B cell (primary cell): Measurements from ENCODE around the gene EMC6. TPM values are rescaled to one million over a fixed set of nuclear protein-coding genes. Genes with fewer than 3 reads are reported as not detected.

Source experiments
- ATAC-seq: fragments of 200-7000 bp; cut with Tn5 transposase; one replicate; pipeline ENCODE4 v1.10.0; 2021; ENCODE audit warnings: low read depth, mild to moderate bottlenecking, moderate number of reproducible peaks, moderate library complexity
- CTCF ChIA-PET: fragments of 350-600 bp; sonication (Branson Sonifier 250); formaldehyde crosslinking; loops from one replicate; lab custom pipeline; 2021; ENCODE audit warnings: antibody characterized with exemption, inconsistent platforms; lab: Charles Lee
- POLR2A ChIA-PET: fragments of 350-600 bp; sonication (Branson Sonifier 250); formaldehyde crosslinking; loops from one replicate; lab custom pipeline; 2021; ENCODE audit warnings: antibody characterized with exemption; lab: Charles Lee
- DNase-seq: peaks from one replicate; pipeline ENCODE4 v3.0.0; 2013
- H2AFZ ChIP-seq: 2 replicates; pipeline ENCODE4 v1.6.1; 2012; ENCODE audit warnings: mild to moderate bottlenecking, low read depth, low read length; ENCODE audit not compliant: insufficient read depth, poor library complexity, severe bottlenecking
- H3K27ac ChIP-seq, 2 donors: 1 replicate in 1 of 2; 2 replicates in 1 of 2; pipeline ENCODE4 v1.5.1; 2012 to 2013; ENCODE audit warnings: low read length in 2 of 2, mild to moderate bottlenecking in 2 of 2, moderate library complexity in 1 of 2
- H3K27me3 ChIP-seq, 4 experiments: fragments of 200-600 bp in 1 of 4; sonication (generic) in 1 of 4; replicated peaks in 1 of 4; 1 replicate in 2 of 4; 2 replicates in 2 of 4; pipeline versions ENCODE4 v1.6.1 to v1.7.0; 2013 to 2016; ENCODE audit warnings: low read length in 3 of 4, mild to moderate bottlenecking in 2 of 4, mixed read lengths in 1 of 4, moderate library complexity in 1 of 4; ENCODE audit not compliant: insufficient read depth in 4 of 4, control insufficient read depth in 3 of 4; ENCODE audit errors: control extremely low read depth in 1 of 4
- H3K36me3 ChIP-seq, 2 experiments: replicated peaks in 1 of 2; 1 replicate in 1 of 2; 2 replicates in 1 of 2; pipeline versions ENCODE4 v1.6.1 to v1.7.1; 2013; ENCODE audit warnings: low read length in 1 of 2; ENCODE audit not compliant: insufficient read depth in 2 of 2, control insufficient read depth in 1 of 2; ENCODE audit errors: control extremely low read depth in 1 of 2, extremely low read depth in 1 of 2
- H3K4me1 ChIP-seq, 2 donors: fragments of 200-600 bp in 1 of 2; sonication (generic) in 1 of 2; 1 replicate in 1 of 2; 2 replicates in 1 of 2; pipeline versions ENCODE4 v1.5.1 to v1.6.1; 2013 to 2017; ENCODE audit warnings: low read length in 2 of 2; ENCODE audit not compliant: control insufficient read depth in 2 of 2, insufficient read depth in 2 of 2
- H3K4me2 ChIP-seq: replicated peaks from 2 replicates; pipeline ENCODE3; 2012; ENCODE audit warnings: mild to moderate bottlenecking, low read depth, low read length; ENCODE audit not compliant: poor library complexity, severe bottlenecking
- H3K4me3 ChIP-seq, 5 experiments: fragments of 200-600 bp in 1 of 5; sonication (generic) in 1 of 5; 1 replicate in 3 of 5; 2 replicates in 2 of 5; pipeline versions ENCODE4 v1.5.1 to v1.7.0; 2011 to 2016; ENCODE audit warnings: low read length in 4 of 5, mild to moderate bottlenecking in 4 of 5, low read depth in 2 of 5, control low read depth in 1 of 5, moderate library complexity in 1 of 5; ENCODE audit not compliant: insufficient read depth in 1 of 5; ENCODE audit errors: control extremely low read depth in 1 of 5, extremely low read depth in 1 of 5
- H3K79me2 ChIP-seq: fragments of 200-600 bp; sonication (generic); one replicate; pipeline ENCODE4 v1.6.0; 2016; ENCODE audit warnings: low read length; ENCODE audit not compliant: control insufficient read depth, insufficient read depth
- H3K9ac ChIP-seq: fragments of 200-600 bp; sonication (generic); 2 replicates; pipeline ENCODE4 v1.6.1; 2017; ENCODE audit warnings: mild to moderate bottlenecking, low read length, moderate library complexity
- H3K9me3 ChIP-seq, 3 donors: one replicate each; pipeline versions ENCODE4 v1.6.1 to v1.7.1; 2013; ENCODE audit warnings: low read length in 2 of 3; ENCODE audit not compliant: control insufficient read depth in 2 of 3, insufficient read depth in 1 of 3; ENCODE audit errors: control extremely low read depth in 1 of 3
- H4K20me1 ChIP-seq: 2 replicates; pipeline ENCODE4 v1.6.0; 2012; ENCODE audit warnings: mild to moderate bottlenecking, low read length; ENCODE audit not compliant: insufficient read depth, control insufficient read depth, poor library complexity, severe bottlenecking
- H3K27ac Mint-ChIP-seq: one replicate; pipeline ENCODE4 v1.8.0; 2021; ENCODE audit warnings: mixed read lengths
- H3K27me3 Mint-ChIP-seq: one replicate; pipeline ENCODE4 v1.8.0; 2021; ENCODE audit warnings: mixed read lengths
- H3K4me1 Mint-ChIP-seq: one replicate; pipeline ENCODE4 v1.8.0; 2021; ENCODE audit warnings: mixed read lengths
- H3K4me3 Mint-ChIP-seq: one replicate; pipeline ENCODE4 v1.8.0; 2021; ENCODE audit warnings: mixed read lengths
- H3K9me3 Mint-ChIP-seq: one replicate; pipeline ENCODE4 v1.8.0; 2022; ENCODE audit warnings: mixed read lengths; ENCODE audit not compliant: insufficient read depth
- CTCF ChIP-seq: fragments of 200-600 bp; IDR thresholded peaks from one replicate; pipeline ENCODE4 v1.8.0; 2022; ENCODE audit warnings: antibody characterized with exemption, mild to moderate bottlenecking
- EZH2 ChIP-seq: IDR thresholded peaks from 2 replicates; pipeline ENCODE4 v1.6.1; 2012; ENCODE audit warnings: borderline replicate concordance, low read depth, mild to moderate bottlenecking, moderate library complexity, low read length; ENCODE audit not compliant: insufficient read depth, poor library complexity, severe bottlenecking
- WGBS: methylation state at CpG from one replicate; pipeline ENCODE4 v1.1.5; 2013; ENCODE audit warnings: missing lambda C conversion rate; ENCODE audit not compliant: insufficient coverage; 5-methylcytosine and 5-hydroxymethylcytosine counted together
- intact Hi-C: fragments of 100-400 bp; cut with micrococcal nuclease; formaldehyde crosslinking; loops from one replicate; pipeline ENCODE4 v1.10.0; 2022
- polyA plus RNA-seq: library from polyadenylated mRNA; depleted of rRNA; stranded (reverse); fragments of >200 nt; gene quantifications from 2 replicates; pipeline ENCODE4 v1.2.3, GENCODE V29; 2012
- total RNA-seq, 2 donors: library from RNA; stranded (reverse); fragments of 120-200 nt in 1 of 2; gene quantifications; 1 replicate in 1 of 2; 2 replicates in 1 of 2; pipeline versions ENCODE4 v1.2.3 to v1.2.4, GENCODE V29; 2013 to 2022

Gene EMC6
- total and polyA plus RNA-seq, 2 donors (not counting 1 experiment from before 2014, with no cell fraction given): 21.1 to 23.4 TPM

- Histone ChIP-seq H3K27ac (peak overlapping the region in 1 of 2 donors; percentile 41), H3K9me3 (no peaks in the 10 kb centered on the region), H3K79me2 (peaks cover 11% of the 10 kb centered on the region), H2AFZ (no peak overlapping the region), H4K20me1 (peaks cover 36% of the 10 kb centered on the region), H3K4me2 (no peak overlapping the region), H3K27me3 (no peaks in the 10 kb centered on the region), H3K36me3 (peaks cover 0 to 14% of the 10 kb centered on the region in 2 experiments), H3K9ac (no peak overlapping the region), H3K4me1 (peaks cover 10 to 16% of the 10 kb centered on the region in 2 donors), H3K4me3 (no peak overlapping the region)
- no CpG with 5 or more reads among the region's 4 CpGs for WGBS
- H3K9me3 Mint-ChIP-seq: no peaks in the 10 kb centered on the region
- intact Hi-C loops: no loop called here
- H3K27me3 Mint-ChIP-seq: no peaks in the 10 kb centered on the region
- ChIA-PET POLR2A (no interaction called here), CTCF (interaction anchor here (0.6 to 0.8 kb wide), 2 partner anchors 31 to 60 kb away, joined by 3 to 5 read pairs; no protein-coding TSS in a partner anchor)
- H3K4me3 Mint-ChIP-seq: no peak overlapping the region
- DNase-seq: no peak
- peaks cover 24% of the 10 kb centered on the region for H3K4me1 Mint-ChIP-seq
- ATAC-seq: no peak
- TF ChIP-seq EZH2 (no peak), CTCF (no peak)
- H3K27ac Mint-ChIP-seq: peak overlapping the region; percentile 20
These were observed 4.0 kb downstream of the EMC6 start for GRCh38 chr17:3672571-3672970.

- Mint-ChIP-seq H3K4me1 (peaks cover 14% of the 10 kb centered on the region), H3K4me3 (no peak overlapping the region), H3K27me3 (no peaks in the 10 kb centered on the region), H3K27ac (peak overlapping the region; percentile 56), H3K9me3 (no peaks in the 10 kb centered on the region)
- intact Hi-C loops: no loop called here
- Histone ChIP-seq H3K27me3 (no peaks in the 10 kb centered on the region), H3K27ac (no peak overlapping the region), H4K20me1 (peaks cover 55% of the 10 kb centered on the region), H3K4me3 (no peak overlapping the region), H3K36me3 (peaks cover 0 to 39% of the 10 kb centered on the region in 2 experiments), H3K9me3 (no peaks in the 10 kb centered on the region), H3K9ac (no peak overlapping the region), H3K79me2 (peaks cover 6% of the 10 kb centered on the region), H2AFZ (no peak overlapping the region), H3K4me1 (peaks cover 0 to 1% of the 10 kb centered on the region in 2 donors), H3K4me2 (no peak overlapping the region)
- 90% methylated on average over 10 of the region's 11 CpGs for WGBS
- no peak for DNase-seq
- CTCF ChIA-PET: interaction anchor here (2.9 kb wide), 1 partner anchor 62 kb away, joined by 13 read pairs; no protein-coding TSS in a partner anchor
- POLR2A ChIA-PET: interaction anchor here (1.6 kb wide), 1 partner anchor 48 kb away, joined by 3 read pairs; the partner anchor contains the start of gene HASPIN
- TF ChIP-seq CTCF: no peak
- no peak for TF ChIP-seq EZH2
- no peak for ATAC-seq
These were observed 7.3 kb downstream of the EMC6 start for GRCh38 chr17:3675886-3676285.
